Activated effector memory CD4-positive, alpha-beta T cell treated with anti-CD3 and anti-CD28 coated beads, Interleukin-2, amount 50 U/mL, for 16 hours (primary cell): ENCODE measurements around the gene SUPT5H.
A peak's percentile ranks its signal among the peaks of the same experiment; 100 is the strongest.

Source experiments
- DNase-seq: peaks from one replicate; pipeline ENCODE4 v3.0.0-alpha.2; 2020

The SUPT5H gene

GRCh38 chr19:39445196-39446111 lies at the start of gene SUPT5H:
Gene SUPT5H, plus strand, starts transcription at chr19:39445582. Its CDS starts 309 bp downstream, at chr19:39445891.
- DNase-seq = peak; percentile 99

DNA sequence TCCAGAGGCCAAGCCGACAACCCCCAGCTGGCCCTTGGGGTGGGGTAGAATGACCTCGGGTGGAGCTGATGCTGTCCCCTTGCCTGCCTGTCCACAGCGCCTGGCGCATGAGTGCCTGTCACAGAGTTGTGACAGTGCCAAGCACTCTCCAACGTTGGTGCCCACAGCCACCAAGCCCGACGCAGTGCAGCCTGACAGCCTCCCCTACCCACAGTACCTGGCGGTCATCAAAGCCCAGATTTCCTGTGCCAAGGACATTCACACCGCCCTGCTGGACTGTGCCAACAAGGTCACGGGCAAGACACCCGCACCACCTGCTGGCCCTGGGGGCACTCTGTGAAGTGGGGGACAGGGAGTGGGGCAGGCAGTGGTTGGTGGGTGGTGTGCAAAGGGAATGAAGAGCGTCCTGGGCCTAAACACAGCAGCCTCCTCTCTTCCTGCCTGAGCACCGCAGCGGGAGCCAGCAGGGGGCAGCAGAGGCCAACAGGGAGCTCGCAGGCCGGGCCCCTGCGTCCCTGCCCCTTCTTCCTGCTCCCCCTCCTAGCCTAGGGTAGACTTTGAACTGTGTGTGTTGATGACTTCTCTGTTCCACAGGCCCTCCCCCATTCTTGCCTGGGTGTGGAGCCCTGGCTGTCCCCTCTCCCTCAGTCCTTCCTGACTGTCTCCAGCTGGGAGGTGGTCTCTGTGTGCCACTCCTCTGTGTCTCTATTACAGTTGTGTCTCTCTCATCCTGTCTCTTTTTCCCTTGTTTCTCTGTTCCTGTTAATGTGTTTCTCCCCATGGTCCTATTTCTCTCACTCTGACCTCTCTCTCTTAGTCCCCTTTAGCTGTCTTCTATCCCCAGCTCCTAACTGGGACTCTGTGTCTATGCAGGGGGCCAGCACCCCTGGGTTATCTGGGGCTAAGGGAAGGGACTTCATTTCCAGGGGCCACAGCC lies 47.8 kb upstream of the SUPT5H start:
- peak; percentile 97 for DNase-seq

GRCh38 chr19:39398297-39398864 lies 47.0 kb upstream of the SUPT5H start:
- DNase-seq = peak; percentile 82

DNA sequence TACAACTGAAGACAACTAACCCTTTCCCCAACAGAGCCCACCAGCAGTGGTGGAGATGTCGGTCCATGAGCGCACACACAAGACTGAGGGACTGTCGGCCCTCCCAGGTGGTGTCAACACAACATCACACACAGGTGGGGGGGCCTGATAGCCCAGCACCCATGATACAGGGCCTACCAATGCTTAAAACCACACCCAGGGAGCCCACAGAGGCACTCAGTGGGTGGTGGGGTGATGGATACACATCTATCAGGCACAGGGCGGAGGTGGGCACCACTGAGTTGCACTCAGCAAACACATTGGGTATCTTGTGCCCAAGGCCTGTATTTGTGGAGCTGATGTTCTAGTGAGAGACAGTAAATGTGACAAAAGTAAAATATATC lies 45.7 kb upstream of the SUPT5H start:
- no peak for DNase-seq

- no peak for DNase-seq
Observed at GRCh38 chr19:39400061-39400460, 45.3 kb upstream of the SUPT5H start.

GRCh38 chr19:39401070-39401548 lies 44.3 kb upstream of the SUPT5H start:
- DNase-seq = no peak

GRCh38 chr19:39401549-39402345 lies 43.6 kb upstream of the SUPT5H start:
- peak; percentile 94 for DNase-seq

- peak; percentile 94 for DNase-seq
Observed at GRCh38 chr19:39402346-39403300, 42.8 kb upstream of the SUPT5H start.

- DNase-seq = peak; percentile 99
Observed at GRCh38 chr19:39403331-39404312, 41.8 kb upstream of the SUPT5H start.

DNA sequence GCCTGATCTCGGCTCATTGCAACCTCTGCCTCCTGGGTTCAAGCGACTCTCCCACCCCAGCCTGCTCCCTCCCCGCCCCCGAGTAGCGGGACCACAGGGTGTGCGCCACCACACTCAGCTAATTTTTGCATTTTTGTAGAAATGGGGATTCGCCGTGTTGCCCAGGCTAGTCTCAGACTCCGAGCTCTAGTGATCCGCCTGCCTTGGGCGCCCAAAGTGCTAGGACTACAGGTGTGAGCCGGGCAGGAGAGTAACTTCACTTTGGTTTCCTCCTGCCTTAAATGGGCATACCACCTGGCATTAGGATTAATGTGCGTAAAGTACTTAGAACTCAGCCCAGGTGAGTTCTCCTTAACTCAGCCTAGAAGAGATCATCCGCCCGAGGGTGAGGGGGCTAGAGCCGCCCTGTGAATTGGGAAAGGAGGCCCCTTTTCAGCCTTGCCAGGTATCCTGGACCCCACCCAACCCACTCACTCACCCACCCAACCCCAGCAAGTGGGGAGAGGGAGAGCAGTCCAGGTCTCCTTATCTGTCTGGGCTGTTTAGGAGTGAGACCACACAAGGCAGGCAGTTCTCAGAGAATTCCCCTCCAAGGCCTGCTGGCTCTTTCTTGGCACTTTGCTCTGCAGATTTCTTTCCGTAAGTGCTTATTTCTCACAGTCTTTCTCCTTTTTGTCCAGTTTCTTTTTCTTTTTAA lies 40.0 kb upstream of the SUPT5H start:
- peak; percentile 71 for DNase-seq

DNA sequence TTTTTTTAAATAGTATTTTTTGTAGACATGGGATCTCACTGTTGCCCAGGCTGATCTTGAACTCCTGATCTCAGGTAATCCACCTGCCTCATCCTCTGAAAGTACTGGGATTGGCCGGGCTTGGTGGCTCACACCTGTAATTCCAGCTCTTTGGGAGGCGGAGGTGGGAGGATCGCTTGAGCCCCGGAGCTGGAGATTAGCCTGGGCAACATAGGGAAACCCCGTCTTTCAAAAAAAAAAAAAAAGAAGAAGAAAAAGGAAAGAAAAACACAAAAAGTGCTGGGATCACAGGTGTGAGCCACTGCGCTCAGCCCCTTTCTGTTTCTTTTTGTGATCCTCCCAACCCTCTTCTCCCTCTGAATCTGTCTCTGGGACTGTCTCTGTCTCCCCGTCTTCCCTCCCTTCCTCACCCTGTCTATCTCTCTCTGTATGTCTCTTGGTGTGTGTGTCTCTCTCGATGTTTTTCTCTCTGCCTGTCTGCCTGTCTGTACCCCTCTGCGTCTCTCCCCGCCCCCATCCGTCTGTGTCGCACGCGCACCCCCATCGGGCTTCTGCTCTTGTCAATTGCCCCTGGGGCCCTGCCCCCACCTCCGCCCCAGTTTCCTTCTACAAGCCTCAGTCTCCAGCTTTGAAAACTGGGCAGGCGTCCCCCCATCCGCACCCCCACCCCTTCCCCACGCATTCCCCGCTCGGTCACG lies 39.3 kb upstream of the SUPT5H start:
- DNase-seq = peak; percentile 93

- DNase-seq = peak; percentile 95
Observed at GRCh38 chr19:39406656-39407409, 38.5 kb upstream of the SUPT5H start, which contains the start of gene ZFP36. Gene ZFP36, plus strand, starts transcription at chr19:39406847. Its CDS starts 58 bp downstream, at chr19:39406905.

GRCh38 chr19:39407410-39407659 lies 38.0 kb upstream of the SUPT5H start:
- no peak for DNase-seq

GRCh38 chr19:39407660-39408391 lies 37.6 kb upstream of the SUPT5H start:
- peak; percentile 89 for DNase-seq

GRCh38 chr19:39408392-39409207 lies 36.8 kb upstream of the SUPT5H start:
- peak; percentile 77 for DNase-seq
